Uterus (tissue), 2 donors: ENCODE measurements around the gene APOBEC3G.

ENCODE experiments used
- POLR2A ChIP-seq, 2 donors: fragments of 450-650 bp; IDR thresholded peaks; one replicate each; pipeline ENCODE4 v1.6.1; 2016; ENCODE audit warnings: antibody characterized with exemption in 2 of 2, mild to moderate bottlenecking in 1 of 2, moderate library complexity in 1 of 2
- TF ChIP-seq, protein P1 (sequence below), 4 experiments: fragments of 200-600 bp in 2 of 4; fragments of 450-650 bp in 2 of 4; sonication (generic) in 2 of 4; IDR thresholded peaks; one replicate each; pipeline ENCODE4 v1.5.1; 2016 to 2019; ENCODE audit warnings: antibody characterized with exemption in 4 of 4, mild to moderate bottlenecking in 2 of 4, moderate library complexity in 1 of 4

- TF ChIP-seq, protein P1, sequence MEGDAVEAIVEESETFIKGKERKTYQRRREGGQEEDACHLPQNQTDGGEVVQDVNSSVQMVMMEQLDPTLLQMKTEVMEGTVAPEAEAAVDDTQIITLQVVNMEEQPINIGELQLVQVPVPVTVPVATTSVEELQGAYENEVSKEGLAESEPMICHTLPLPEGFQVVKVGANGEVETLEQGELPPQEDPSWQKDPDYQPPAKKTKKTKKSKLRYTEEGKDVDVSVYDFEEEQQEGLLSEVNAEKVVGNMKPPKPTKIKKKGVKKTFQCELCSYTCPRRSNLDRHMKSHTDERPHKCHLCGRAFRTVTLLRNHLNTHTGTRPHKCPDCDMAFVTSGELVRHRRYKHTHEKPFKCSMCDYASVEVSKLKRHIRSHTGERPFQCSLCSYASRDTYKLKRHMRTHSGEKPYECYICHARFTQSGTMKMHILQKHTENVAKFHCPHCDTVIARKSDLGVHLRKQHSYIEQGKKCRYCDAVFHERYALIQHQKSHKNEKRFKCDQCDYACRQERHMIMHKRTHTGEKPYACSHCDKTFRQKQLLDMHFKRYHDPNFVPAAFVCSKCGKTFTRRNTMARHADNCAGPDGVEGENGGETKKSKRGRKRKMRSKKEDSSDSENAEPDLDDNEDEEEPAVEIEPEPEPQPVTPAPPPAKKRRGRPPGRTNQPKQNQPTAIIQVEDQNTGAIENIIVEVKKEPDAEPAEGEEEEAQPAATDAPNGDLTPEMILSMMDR (IDR thresholded peaks at IDR 0.05): no peak
- no peak for TF ChIP-seq POLR2A (IDR thresholded peaks at IDR 0.05)
Observed at GRCh38 chr22:39115977-39116621, 39.0 kb downstream of the APOBEC3G start.
